Measurements from ENCODE around the gene HNF1B. TPM values are rescaled to one million over a fixed set of nuclear protein-coding genes. Genes with fewer than 3 reads are reported as not detected.

The HNF1B gene
- total and polyA plus RNA-seq, 4 experiments from 2014 or later, result not detected

DNA sequence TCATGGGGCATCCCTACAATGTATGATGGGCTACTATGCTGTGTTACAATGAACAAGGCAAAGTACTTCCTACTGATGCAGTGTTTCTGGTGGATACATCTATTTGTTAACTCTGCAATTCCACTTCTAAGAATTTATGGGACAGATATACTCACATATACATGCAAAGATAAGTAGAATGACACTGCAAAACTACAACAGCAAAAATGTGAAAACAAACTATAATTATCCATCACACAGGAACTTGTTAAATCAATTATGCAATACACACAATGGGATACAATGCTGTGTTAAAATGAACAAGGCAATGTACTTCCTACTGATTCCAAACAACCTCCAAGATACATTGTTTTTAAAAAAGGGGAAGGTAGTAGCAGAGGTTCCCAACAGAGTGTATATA is 104.8 kb downstream of the HNF1B start:
- peaks cover 16% of the 10 kb centered on the region for H3K36me3 ChIP-seq (ENCODE audit: insufficient read depth, low read length)
- Mint-ChIP-seq H3K4me3 (peak overlapping the region in 2 of 8 donors; percentile 11 to 54), H3K9me3 (no peaks in the 10 kb centered on the region), H3K4me1 (peaks cover 31 to 47% (median 35%) of the 10 kb centered on the region in 4 donors), H3K36me3 (peaks cover 27 to 51% of the 10 kb centered on the region in 2 donors), H3K27ac (no peak overlapping the region), H3K27me3 (peaks cover 3 to 8% of the 10 kb centered on the region in 2 donors)
- CTCF ChIA-PET (ENCODE audit: partially characterized antibody), result interaction anchor here (1.2 kb wide), 1 partner anchor 109 kb away, joined by 3 read pairs; no protein-coding TSS in a partner anchor
- peaks cover 28% of the 10 kb centered on the region for H3K4me1 ChIP-seq (ENCODE audit: insufficient read depth, low read length)
- H3K27me3 ChIP-seq (ENCODE audit: insufficient read depth, low read length), result peaks cover 6% of the 10 kb centered on the region
- H3K27ac ChIP-seq (ENCODE audit: low read depth, low read length), result no peak overlapping the region
- intact Hi-C loops (cut with micrococcal nuclease), result no loop called here
- H3K4me3 ChIP-seq (ENCODE audit: low read length in 2 of 2), result no peak overlapping the region
- no peak for DNase-seq
- H3K9me3 ChIP-seq (ENCODE audit: control insufficient read depth in 1 of 2, low read length in 2 of 2), result no peaks in the 10 kb centered on the region
- POLR2A ChIA-PET (ENCODE audit: partially characterized antibody), result no interaction called here

DNA sequence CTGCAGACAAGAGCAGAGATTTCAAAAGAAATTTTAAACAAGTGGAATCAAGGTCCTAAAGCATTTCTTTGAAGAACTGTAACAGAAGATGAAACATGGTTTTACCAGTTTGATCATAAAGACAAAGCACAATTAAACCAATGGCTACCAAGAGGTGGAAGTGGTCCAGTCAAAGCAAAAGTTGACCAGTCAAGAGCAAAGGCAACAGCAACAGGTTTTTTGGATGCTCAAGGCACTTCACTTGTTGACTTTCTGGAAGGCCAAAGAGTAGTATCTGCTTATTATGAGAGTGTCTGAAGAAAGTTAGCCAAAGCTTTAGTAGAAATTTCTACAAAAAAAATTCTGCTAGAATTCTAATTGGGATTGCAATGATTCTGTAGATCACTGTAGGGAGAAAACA is 106.9 kb downstream of the HNF1B start:
- H3K4me1 Mint-ChIP-seq, result peaks cover 27 to 42% (median 28%) of the 10 kb centered on the region in 4 donors
- H3K9me3 ChIP-seq (ENCODE audit: control insufficient read depth in 1 of 2, low read length in 2 of 2), result no peaks in the 10 kb centered on the region
- no peak overlapping the region for H3K27ac ChIP-seq (ENCODE audit: low read depth, low read length)
- CTCF ChIA-PET (ENCODE audit: partially characterized antibody), result no interaction called here
- H3K36me3 ChIP-seq (ENCODE audit: insufficient read depth, low read length), result peaks cover 16% of the 10 kb centered on the region
- H3K4me3 Mint-ChIP-seq, result no peak overlapping the region
- intact Hi-C loops (cut with micrococcal nuclease), result no loop called here
- no peak overlapping the region for H3K4me3 ChIP-seq (ENCODE audit: low read length in 2 of 2)
- no peaks in the 10 kb centered on the region for H3K27me3 Mint-ChIP-seq
- no peak overlapping the region for H3K27ac Mint-ChIP-seq
- no peaks in the 10 kb centered on the region for H3K27me3 ChIP-seq (ENCODE audit: insufficient read depth, low read length)
- POLR2A ChIA-PET (ENCODE audit: partially characterized antibody), result no interaction called here
- peaks cover 27 to 51% of the 10 kb centered on the region in 2 donors for H3K36me3 Mint-ChIP-seq
- peaks cover 22% of the 10 kb centered on the region for H3K4me1 ChIP-seq (ENCODE audit: insufficient read depth, low read length)
- no peaks in the 10 kb centered on the region for H3K9me3 Mint-ChIP-seq
- DNase-seq, result no peak

Other genes starting within 250 kb of the HNF1B start
- gene SYNRG, start 135.6 kb downstream of the HNF1B start, total RNA-seq, result 100 to 1,000 TPM; 135 to 148 TPM
- gene SYNRG, start 135.6 kb downstream of the HNF1B start, polyA plus RNA-seq, result 10 to 100 TPM; 34.2 to 96.0 TPM
- 10 to 100 TPM; 25.7 to 26.5 TPM for gene DDX52, start 101.6 kb downstream of the HNF1B start, total RNA-seq
- gene DDX52, start 101.6 kb downstream of the HNF1B start, polyA plus RNA-seq, result 10 to 100 TPM; 10.9 to 16.1 TPM
- not detected for gene TBC1D3K, start 179.4 kb upstream of the HNF1B start, total RNA-seq
- not detected for gene TBC1D3K, start 179.4 kb upstream of the HNF1B start, polyA plus RNA-seq
- 10 to 100 TPM; 35.7 to 35.8 TPM for gene TBC1D3L, start 244.0 kb upstream of the HNF1B start, total RNA-seq
- 1 to 10 TPM in 1 of 2 donors, not detected in 1; 1.7 TPM for gene TBC1D3L, start 244.0 kb upstream of the HNF1B start, polyA plus RNA-seq

All from CD4-positive, alpha-beta memory T cell (primary cell).